Chondrocyte (in vitro differentiated cells): ENCODE data around the gene AAK1. TPM values are rescaled to one million over a fixed set of nuclear protein-coding genes. Genes with fewer than 3 reads are reported as not detected.

Experiments
- DNase-seq: peaks from one replicate; pipeline ENCODE4 v3.0.0; 2021; ENCODE audit warnings: mixed read lengths, low spot score
- H3K27ac Mint-ChIP-seq: one replicate; pipeline ENCODE4 v1.8.0; 2021; ENCODE audit warnings: mild to moderate bottlenecking, moderate library complexity, mixed read lengths; ENCODE audit not compliant: unreplicated experiment
- H3K27me3 Mint-ChIP-seq: 2 replicates; pipeline ENCODE4 v1.8.0; 2021; ENCODE audit warnings: low read depth, mixed read lengths
- H3K36me3 Mint-ChIP-seq: 2 replicates; pipeline ENCODE4 v1.8.0; 2021; ENCODE audit warnings: low read depth, mixed read lengths
- H3K4me1 Mint-ChIP-seq: 2 replicates; pipeline ENCODE4 v1.8.0; 2021; ENCODE audit warnings: low read depth, mild to moderate bottlenecking, mixed read lengths
- H3K4me3 Mint-ChIP-seq: one replicate; pipeline ENCODE4 v1.8.0; 2021; ENCODE audit warnings: mild to moderate bottlenecking, moderate library complexity, mixed read lengths; ENCODE audit not compliant: unreplicated experiment
- H3K9me3 Mint-ChIP-seq: 2 replicates; pipeline ENCODE4 v1.8.0; 2021; ENCODE audit warnings: low read depth, mixed read lengths
- CTCF ChIP-seq: fragments of 200-600 bp; sonication (generic); IDR thresholded peaks from 2 replicates; pipeline ENCODE4 v1.5.0; 2021; ENCODE audit warnings: antibody characterized with exemption, mild to moderate bottlenecking, moderate library complexity
- total RNA-seq: library from RNA; stranded (reverse); gene quantifications from 3 replicates; pipeline ENCODE4 v1.2.1, GENCODE V29; 2021

Gene AAK1
- total RNA-seq, 1 donor from 2014 or later = 97.2 TPM

GRCh38 chr2:69686813-69687212 lies 43.3 kb upstream of the AAK1 start:
- no peaks in the 10 kb centered on the region for H3K9me3 Mint-ChIP-seq
- peaks cover 3% of the 10 kb centered on the region for H3K27me3 Mint-ChIP-seq
- no peak overlapping the region for H3K4me3 Mint-ChIP-seq
- H3K4me1 Mint-ChIP-seq = peaks cover 11% of the 10 kb centered on the region
- no peak for DNase-seq
- no peak for TF ChIP-seq CTCF
- no peak overlapping the region for H3K27ac Mint-ChIP-seq
- H3K36me3 Mint-ChIP-seq = peaks cover 2% of the 10 kb centered on the region

- DNase-seq = no peak
- no peak for TF ChIP-seq CTCF
- Mint-ChIP-seq H3K27me3 (peaks cover 3% of the 10 kb centered on the region), H3K9me3 (no peaks in the 10 kb centered on the region), H3K4me1 (peaks cover 11% of the 10 kb centered on the region), H3K36me3 (peaks cover 2% of the 10 kb centered on the region), H3K27ac (no peak overlapping the region), H3K4me3 (no peak overlapping the region)
These were observed 41.9 kb upstream of the AAK1 start for GRCh38 chr2:69685321-69686048.

GRCh38 chr2:69683170-69683971 lies 39.8 kb upstream of the AAK1 start:
- H3K9me3 Mint-ChIP-seq = no peaks in the 10 kb centered on the region
- H3K36me3 Mint-ChIP-seq = peaks cover 2% of the 10 kb centered on the region
- H3K27me3 Mint-ChIP-seq = peaks cover 3% of the 10 kb centered on the region
- H3K27ac Mint-ChIP-seq = peak overlapping the region; percentile 5
- TF ChIP-seq CTCF = no peak
- H3K4me1 Mint-ChIP-seq = peaks cover 11% of the 10 kb centered on the region
- no peak overlapping the region for H3K4me3 Mint-ChIP-seq
- no peak for DNase-seq

GRCh38 chr2:69682525-69682924 lies 39.0 kb upstream of the AAK1 start:
- TF ChIP-seq CTCF = no peak
- Mint-ChIP-seq H3K4me3 (no peak overlapping the region), H3K4me1 (peaks cover 11% of the 10 kb centered on the region), H3K27me3 (peaks cover 3% of the 10 kb centered on the region), H3K9me3 (no peaks in the 10 kb centered on the region), H3K27ac (no peak overlapping the region), H3K36me3 (peaks cover 2% of the 10 kb centered on the region)
- no peak for DNase-seq

- Mint-ChIP-seq H3K36me3 (no peaks in the 10 kb centered on the region), H3K27ac (no peak overlapping the region), H3K27me3 (no peaks in the 10 kb centered on the region), H3K9me3 (no peaks in the 10 kb centered on the region), H3K4me1 (peaks cover 14% of the 10 kb centered on the region), H3K4me3 (no peak overlapping the region)
- no peak for TF ChIP-seq CTCF
- DNase-seq = no peak
These were observed 36.6 kb upstream of the AAK1 start for GRCh38 chr2:69680001-69680675.
